ENCODE measurements around the gene GPR33.
"Not testable (repeated sequence)": the region's sequence is repeated elsewhere in the genome, so short reads cannot be mapped to it uniquely, and the experiment has no call there.

GPR33 gene

DNA sequence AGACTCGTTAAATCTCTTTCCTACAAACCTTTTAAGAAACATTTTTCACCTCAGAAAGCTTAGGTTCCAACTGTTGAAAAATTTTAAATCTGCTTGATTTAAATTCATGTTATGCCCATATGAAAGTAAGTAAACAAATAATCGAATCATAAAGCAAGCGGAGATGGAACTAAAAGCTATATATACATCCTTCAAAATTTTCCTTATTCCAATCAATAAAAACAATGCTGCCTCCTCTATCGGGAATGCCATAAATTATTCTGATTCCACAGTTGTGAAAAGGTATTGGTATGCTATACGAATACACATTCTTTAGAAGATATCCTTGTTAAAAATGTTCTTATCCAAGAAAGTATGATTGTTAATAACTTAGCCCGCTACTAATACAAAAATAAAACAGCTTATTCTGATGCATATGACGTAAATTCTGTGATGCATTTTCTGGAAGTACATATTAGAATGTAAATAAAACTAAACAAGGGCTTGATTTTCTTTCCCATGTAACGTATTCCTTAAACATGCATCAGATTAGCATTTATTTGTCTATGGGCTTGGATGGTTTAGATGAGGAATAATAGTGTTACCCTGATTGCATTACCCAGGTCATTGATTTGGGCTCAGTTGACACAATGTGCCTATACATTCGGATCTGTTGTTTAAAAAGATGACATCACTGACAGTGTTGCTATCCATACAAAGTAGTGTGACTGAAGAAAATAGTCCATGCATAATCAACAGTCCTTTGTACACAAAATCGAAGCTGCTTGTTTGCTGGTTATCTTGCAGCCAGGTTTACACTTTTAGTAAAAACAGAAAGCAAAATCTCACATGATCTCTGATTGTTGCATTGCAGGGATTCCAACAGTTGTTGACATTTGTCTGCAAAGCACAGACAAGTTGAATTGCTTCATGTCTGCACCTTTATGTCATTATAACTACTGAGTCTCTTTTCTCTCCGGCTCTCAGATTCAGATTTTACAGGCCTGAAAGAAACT is 29.9 kb downstream of the GPR33 start:
- DNase-seq (ENCODE audit: low read depth in 2 of 2): no peak

DNA sequence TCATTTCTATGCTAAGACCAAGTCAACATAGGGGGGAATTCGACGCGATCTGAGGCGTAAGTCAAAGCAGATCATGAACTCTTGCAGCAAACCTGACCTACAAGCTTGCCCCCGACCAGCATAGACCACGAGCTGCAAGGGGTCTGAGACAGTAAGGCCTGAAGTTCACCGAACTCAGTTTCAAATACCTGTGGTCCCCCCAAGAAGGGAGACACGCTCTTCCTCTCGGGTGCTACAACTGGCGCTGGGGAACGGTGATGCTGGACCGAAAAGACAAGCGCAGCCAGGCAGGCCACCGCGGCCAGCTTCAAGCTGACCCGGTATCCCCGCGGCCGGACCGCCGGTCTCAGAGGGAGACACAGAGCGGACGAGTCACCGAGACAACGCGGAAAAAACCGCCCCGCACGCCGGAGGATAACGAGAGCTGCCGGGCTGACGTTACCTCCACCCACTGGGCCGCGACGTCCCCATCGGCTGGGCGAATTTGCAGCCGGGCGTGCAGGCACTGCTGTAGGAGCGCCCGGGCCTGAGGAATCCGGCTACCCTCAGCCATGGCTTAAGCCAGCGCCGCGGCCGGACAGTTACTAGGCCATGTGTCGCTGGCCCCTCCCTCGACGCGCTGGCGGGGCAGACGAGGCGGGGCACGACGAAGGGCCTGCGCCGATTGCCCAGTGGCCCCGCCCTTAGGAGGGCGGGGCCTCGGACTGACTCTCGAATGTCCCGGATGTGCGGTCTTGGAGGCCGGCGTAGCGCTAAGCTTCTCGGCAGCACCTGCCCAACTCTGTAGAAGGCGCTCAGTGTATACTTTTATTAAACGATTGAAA is 30.8 kb downstream of the GPR33 start, which contains the start of gene DTD2:
Gene DTD2, minus strand, starts transcription at position 666 of the 824 bp plus-strand sequence. Its CDS starts 113 bp downstream, at position 553.
- peak; percentile 80 to 91 for DNase-seq (ENCODE audit: low read depth in 2 of 2)

DNA sequence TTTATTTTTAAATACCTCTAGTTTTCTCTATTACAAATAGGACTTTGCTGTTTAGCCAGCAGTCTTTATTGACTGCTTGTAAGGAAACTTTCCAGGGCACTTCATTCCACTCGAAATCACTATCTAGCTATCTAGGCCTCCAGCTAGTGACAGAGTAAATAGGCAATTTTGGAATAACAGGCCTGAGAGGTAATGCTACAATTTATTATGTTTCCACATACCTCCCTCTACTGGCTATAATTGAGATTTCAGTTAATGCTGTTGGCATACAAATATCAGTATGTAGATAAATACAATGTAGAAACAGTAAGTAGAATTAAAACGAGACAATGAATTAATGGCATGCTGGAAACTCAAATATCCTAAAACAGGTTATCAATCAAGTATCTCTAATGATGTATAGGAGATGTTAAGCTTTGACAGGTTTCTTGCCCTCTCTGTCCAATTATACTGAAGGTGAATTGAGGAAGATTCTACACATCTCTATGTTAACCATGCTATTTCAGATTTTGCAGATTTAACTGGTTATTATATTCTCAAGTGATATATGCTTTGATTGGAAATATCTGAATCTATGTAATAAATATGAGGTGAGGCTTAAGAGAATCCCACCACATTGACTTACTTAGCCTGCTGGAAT is 37.7 kb downstream of the GPR33 start:
- DNase-seq (ENCODE audit: low read depth in 2 of 2): no peak

DNA sequence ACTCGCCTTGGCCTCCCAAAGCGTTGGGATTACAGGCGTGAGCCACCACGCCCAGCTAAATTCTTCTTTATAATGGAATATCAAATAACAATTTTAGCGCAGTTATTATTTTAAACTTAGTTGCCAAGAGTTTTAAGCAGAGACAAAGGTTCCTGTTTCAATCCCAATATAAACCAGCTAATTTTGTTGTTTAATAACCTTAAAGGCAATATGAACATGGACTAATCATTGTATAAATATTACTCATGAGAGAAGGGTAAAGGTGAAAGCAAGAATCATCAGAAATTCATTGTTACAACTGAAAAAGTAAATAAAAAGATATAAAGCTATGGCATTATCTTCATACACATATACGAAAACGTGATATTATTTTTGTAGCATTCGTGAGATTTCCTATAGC is 38.7 kb downstream of the GPR33 start:
- DNase-seq (ENCODE audit: low read depth in 2 of 2): no peak

DNA sequence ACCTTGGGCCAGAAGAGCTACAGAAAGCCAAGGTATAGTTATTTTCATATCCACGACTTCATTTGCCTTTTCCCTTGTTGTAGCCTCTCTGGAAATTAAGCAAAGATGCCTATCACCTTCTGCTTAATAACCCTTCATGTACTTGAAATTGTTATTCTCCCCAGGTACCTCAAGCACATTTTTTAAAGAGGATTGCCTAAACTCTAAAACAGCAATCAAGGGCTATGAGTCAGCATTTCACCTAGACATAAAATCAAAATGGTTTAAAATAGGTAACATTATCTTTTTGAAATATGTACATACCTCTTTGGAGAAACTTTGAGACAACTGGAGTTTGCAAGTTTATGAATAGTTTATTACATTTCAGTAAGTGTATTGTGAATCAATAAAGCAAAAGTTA is 42.1 kb downstream of the GPR33 start:
- DNase-seq (ENCODE audit: low read depth in 2 of 2): no peak

DNA sequence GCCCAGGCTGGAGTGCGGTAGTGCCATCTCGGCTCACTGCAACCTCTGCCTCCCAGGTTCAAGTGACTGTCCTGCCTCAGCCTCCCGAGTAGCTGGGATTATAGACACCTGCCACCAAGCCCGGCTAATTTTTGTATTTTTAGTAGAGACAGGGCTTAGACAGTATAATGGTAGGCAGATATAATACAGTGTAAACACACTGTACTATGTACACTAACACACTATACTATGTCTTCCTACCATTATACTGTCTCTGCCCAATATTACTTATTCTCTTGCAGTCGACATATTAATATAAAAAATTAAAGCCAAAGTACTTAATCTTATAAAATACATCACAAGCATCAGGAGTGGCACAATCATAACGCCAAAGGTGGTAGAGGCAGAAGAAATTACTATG is 45.6 kb downstream of the GPR33 start:
- no peak for DNase-seq (ENCODE audit: low read depth in 2 of 2)

DNA sequence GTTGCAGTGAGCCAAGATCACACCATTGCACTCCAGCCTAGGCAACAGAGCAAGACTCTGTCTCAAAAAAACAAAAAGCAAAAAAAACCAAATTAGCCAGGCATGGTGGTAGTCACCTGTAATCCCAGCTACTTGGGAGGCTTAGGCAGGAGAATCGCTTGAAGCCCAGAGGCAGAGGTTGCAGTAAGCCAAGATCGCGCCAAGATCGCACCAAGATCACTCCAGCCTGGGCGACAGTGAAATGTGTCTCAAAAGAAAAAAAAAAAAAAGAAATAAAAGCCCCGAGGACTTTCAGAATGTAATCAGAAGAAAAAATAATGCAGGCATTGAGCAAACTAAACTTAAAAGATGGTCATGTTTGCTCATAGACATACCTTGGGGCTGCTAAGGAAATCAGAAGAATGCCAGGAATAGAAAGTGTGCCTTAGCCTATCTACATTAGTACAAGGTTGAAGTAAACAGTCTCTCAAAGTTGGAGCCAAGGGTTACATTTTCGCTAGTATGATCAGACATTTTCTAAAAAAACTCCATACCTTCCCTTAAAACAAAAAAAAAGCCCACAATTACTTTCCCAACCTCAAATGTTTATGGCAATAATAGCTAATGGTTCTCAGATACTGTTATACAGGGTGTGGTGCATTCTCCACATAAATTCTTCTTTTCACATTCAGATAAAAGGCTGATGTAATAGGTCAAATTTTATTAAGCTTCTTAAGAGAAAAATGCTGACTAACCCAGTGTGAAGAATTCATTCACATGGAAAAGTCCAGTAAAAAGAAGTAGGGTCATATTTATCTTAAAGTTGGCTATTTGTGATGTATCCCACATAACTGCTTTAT is 46.3 kb downstream of the GPR33 start:
- DNase-seq (ENCODE audit: low read depth in 2 of 2): no peak

DNA sequence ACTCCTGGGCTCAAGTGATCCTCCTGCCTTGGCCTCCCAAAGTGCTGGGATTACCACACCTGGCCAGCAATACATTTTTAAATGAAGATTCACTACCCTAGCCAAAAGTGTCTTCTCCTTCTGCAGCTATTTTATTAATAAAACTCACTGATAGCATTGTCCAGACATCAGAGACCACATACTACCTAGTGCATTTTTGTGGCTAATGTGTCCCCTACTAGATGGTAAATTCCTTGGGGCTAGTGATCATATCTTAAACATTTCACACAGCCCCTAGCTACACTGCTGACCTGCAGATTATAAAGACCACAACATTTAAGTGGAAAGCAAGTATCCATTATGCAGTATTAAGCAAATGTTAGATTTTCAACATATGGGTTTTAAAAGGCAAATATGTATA is 47.6 kb downstream of the GPR33 start:
- no peak for DNase-seq (ENCODE audit: low read depth in 2 of 2)

DNA sequence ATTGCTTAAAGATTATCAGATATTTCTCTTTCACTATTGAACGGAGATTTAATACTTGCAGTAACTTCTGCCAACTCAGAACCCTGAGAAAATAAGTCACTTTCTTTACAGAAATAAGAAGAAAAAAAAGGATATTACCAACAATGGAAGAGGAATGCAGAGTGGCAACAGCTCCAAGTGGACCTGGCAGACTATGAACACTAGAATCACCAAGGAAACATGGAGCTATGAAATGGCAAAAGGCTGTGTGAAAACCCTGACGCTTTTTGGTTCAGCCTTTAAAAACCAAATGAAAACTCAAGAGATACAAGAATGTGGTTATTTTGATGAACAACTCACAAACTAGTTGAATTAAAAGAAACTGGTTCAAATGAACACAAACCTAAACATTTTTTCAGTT is 48.3 kb downstream of the GPR33 start:
- DNase-seq (ENCODE audit: low read depth in 2 of 2): no peak

DNA sequence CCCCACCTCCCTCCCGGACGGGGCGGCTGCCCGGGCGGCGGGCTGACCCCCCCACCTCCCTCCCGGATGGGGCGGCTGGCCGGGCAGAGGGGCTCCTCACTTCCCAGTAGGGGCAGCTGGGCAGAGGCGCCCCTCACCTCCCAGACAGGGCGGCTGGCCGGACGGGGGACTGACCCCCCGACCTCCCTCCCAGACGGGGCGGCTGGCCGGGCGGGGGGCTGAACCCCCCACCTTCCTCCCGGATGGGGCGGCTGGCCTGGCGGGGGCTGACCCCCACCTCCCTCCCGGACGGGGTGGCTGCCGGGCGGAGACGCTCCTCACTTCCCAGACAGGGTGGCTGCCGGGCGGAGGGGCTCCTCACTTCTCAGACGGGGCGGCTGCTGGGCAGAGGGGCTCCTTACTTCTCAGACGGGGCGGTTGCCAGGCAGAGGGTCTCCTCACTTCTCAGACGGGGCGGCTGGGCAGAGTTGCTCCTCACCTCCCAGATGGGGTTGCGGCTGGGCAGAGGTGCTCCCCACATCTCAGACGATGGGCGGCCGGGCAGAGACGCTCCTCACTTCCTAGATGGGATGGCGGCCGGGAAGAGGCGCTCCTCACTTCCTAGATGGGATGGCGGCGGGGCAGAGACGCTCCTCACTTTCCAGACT is 50.7 kb downstream of the GPR33 start:
- DNase-seq (ENCODE audit: low read depth in 2 of 2): not testable (repeated sequence)

DNA sequence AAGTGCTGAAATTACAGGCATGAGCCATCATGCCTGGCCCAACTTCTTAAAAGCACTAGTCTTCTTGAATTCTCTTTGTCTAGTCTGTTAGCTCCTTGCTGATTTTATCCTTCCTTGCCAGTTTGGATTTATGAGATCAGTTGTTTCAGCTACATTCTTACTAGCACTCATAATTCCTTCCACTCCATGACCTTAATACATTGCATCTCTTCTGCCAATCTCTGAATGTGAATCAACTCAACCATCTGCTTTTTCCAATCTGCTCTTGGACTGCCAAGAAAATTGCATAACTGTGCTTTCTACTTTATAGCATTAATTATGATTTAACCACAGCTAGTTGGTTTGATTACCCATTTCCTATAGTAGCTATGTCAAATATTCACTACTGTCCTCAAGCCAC is 52.6 kb downstream of the GPR33 start:
- DNase-seq (ENCODE audit: low read depth in 2 of 2): no peak
